Measurements from ENCODE around the gene ABCA7. TPM values are rescaled to one million over a fixed set of nuclear protein-coding genes. Genes with fewer than 3 reads are reported as not detected.

ABCA7 gene
- total and polyA plus RNA-seq, 2 of the 13 experiments (the other 11 are each of a cell fraction or from before 2014, with no cell fraction given): 4.4 to 32.4 TPM

- no peak for TF ChIP-seq ZSCAN12 (CRISPR knock-in tag; IDR thresholded peaks at IDR 0.05)
- TF ChIP-seq ZNF33A (CRISPR knock-in tag; IDR thresholded peaks at IDR 0.05; ENCODE audit: borderline replicate concordance): no peak
- no peak for TF ChIP-seq ZNF510 (CRISPR knock-in tag; IDR thresholded peaks at IDR 0.05; ENCODE audit: low read depth)
- TF ChIP-seq REXO4 (CRISPR knock-in tag; IDR thresholded peaks at IDR 0.05; ENCODE audit: borderline replicate concordance): no peak
- no peak for TF ChIP-seq ZNF232 (CRISPR knock-in tag; IDR thresholded peaks at IDR 0.05; ENCODE audit: borderline replicate concordance)
- peak; percentile 95 for TF ChIP-seq RXRA (CRISPR knock-in tag; IDR thresholded peaks at IDR 0.05)
- no peak for TF ChIP-seq ZHX2 (IDR thresholded peaks at IDR 0.05; ENCODE audit: low read depth)
- TF ChIP-seq ZHX2 (CRISPR knock-in tag; IDR thresholded peaks at IDR 0.05; ENCODE audit: borderline replicate concordance): no peak
- TF ChIP-seq DNMT3B (CRISPR knock-in tag; conservative IDR thresholded peaks at IDR 0.05): no peak
- TF ChIP-seq ZNF350 (CRISPR knock-in tag; IDR thresholded peaks at IDR 0.05; ENCODE audit: borderline replicate concordance, low read depth): no peak
- no peak for TF ChIP-seq CC2D1A (CRISPR knock-in tag; IDR thresholded peaks at IDR 0.05)
- TF ChIP-seq, protein P1, sequence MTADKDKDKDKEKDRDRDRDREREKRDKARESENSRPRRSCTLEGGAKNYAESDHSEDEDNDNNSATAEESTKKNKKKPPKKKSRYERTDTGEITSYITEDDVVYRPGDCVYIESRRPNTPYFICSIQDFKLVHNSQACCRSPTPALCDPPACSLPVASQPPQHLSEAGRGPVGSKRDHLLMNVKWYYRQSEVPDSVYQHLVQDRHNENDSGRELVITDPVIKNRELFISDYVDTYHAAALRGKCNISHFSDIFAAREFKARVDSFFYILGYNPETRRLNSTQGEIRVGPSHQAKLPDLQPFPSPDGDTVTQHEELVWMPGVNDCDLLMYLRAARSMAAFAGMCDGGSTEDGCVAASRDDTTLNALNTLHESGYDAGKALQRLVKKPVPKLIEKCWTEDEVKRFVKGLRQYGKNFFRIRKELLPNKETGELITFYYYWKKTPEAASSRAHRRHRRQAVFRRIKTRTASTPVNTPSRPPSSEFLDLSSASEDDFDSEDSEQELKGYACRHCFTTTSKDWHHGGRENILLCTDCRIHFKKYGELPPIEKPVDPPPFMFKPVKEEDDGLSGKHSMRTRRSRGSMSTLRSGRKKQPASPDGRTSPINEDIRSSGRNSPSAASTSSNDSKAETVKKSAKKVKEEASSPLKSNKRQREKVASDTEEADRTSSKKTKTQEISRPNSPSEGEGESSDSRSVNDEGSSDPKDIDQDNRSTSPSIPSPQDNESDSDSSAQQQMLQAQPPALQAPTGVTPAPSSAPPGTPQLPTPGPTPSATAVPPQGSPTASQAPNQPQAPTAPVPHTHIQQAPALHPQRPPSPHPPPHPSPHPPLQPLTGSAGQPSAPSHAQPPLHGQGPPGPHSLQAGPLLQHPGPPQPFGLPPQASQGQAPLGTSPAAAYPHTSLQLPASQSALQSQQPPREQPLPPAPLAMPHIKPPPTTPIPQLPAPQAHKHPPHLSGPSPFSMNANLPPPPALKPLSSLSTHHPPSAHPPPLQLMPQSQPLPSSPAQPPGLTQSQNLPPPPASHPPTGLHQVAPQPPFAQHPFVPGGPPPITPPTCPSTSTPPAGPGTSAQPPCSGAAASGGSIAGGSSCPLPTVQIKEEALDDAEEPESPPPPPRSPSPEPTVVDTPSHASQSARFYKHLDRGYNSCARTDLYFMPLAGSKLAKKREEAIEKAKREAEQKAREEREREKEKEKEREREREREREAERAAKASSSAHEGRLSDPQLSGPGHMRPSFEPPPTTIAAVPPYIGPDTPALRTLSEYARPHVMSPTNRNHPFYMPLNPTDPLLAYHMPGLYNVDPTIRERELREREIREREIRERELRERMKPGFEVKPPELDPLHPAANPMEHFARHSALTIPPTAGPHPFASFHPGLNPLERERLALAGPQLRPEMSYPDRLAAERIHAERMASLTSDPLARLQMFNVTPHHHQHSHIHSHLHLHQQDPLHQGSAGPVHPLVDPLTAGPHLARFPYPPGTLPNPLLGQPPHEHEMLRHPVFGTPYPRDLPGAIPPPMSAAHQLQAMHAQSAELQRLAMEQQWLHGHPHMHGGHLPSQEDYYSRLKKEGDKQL (CRISPR knock-in tag; IDR thresholded peaks at IDR 0.05; ENCODE audit: low read depth): peak; percentile 20; the same call in 1 of the 2 replicates
- no peak for TF ChIP-seq ZNF251 (CRISPR knock-in tag; IDR thresholded peaks at IDR 0.05)
- peak; percentile 62; the same call in 1 of the 2 replicates for TF ChIP-seq ZNF430 (CRISPR knock-in tag; IDR thresholded peaks at IDR 0.05)
- no peak for TF ChIP-seq JUNB (CRISPR knock-in tag; IDR thresholded peaks at IDR 0.05; ENCODE audit: borderline replicate concordance)
- no peak for TF ChIP-seq KLF15 (CRISPR knock-in tag; IDR thresholded peaks at IDR 0.05; ENCODE audit: borderline replicate concordance)
- TF ChIP-seq, protein P2, sequence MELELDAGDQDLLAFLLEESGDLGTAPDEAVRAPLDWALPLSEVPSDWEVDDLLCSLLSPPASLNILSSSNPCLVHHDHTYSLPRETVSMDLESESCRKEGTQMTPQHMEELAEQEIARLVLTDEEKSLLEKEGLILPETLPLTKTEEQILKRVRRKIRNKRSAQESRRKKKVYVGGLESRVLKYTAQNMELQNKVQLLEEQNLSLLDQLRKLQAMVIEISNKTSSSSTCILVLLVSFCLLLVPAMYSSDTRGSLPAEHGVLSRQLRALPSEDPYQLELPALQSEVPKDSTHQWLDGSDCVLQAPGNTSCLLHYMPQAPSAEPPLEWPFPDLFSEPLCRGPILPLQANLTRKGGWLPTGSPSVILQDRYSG (CRISPR knock-in tag; IDR thresholded peaks at IDR 0.05): no peak
Observed at GRCh38 chr19:993361-993830, 46.5 kb upstream of the ABCA7 start (continued).

Data from HepG2 (cell line).